K562 (cell line): ENCODE data around the gene EFEMP2. TPM values are rescaled to one million over a fixed set of nuclear protein-coding genes. Genes with fewer than 3 reads are reported as not detected.

Experiments
- CEBPB ChIP-seq: fragments of 450-650 bp; IDR thresholded peaks from 2 replicates; pipeline ENCODE4 v1.6.1; 2016; ENCODE audit warnings: missing genetic modification characterization, missing compliant biosample characterization
- DIDO1 ChIP-seq: fragments of 450-650 bp; IDR thresholded peaks from 2 replicates; pipeline ENCODE4 v1.6.1; 2016; ENCODE audit warnings: low read depth, missing biosample characterization, missing genetic modification characterization
- EHMT2 ChIP-seq: fragments of 450-650 bp; IDR thresholded peaks from 2 replicates; pipeline ENCODE4 v1.6.1; 2018; ENCODE audit warnings: antibody characterized with exemption
- POLR2AphosphoS5 ChIP-seq: IDR thresholded peaks from 2 replicates; pipeline ENCODE4 v1.6.1; 2011; ENCODE audit warnings: mild to moderate bottlenecking, low read depth, low read length, moderate library complexity; ENCODE audit not compliant: control insufficient read depth, insufficient read depth
- POLR2G ChIP-seq: fragments of 200-400 bp; formaldehyde crosslinking; IDR thresholded peaks from 2 replicates; pipeline ENCODE4 v1.6.1; 2017; ENCODE audit warnings: low read depth, mild to moderate bottlenecking, antibody characterized with exemption, low read length, moderate library complexity
- RHOXF2B ChIP-seq: fragments of 250-450 bp; sonication (Bioruptor Pico); conservative IDR thresholded peaks from 2 replicates; pipeline ENCODE4 v1.5.1; 2021
- SNRNP70 ChIP-seq: fragments of 200-400 bp; formaldehyde crosslinking; optimal IDR thresholded peaks from 2 replicates; pipeline ENCODE3; 2017; ENCODE audit warnings: low read depth, low read length
- ZC3H4 ChIP-seq: sonication (generic); formaldehyde crosslinking; IDR thresholded peaks from 2 replicates; pipeline ENCODE4 v1.9.0; 2021; ENCODE audit warnings: missing genetic modification reagents, borderline replicate concordance
- ZNF395 ChIP-seq: fragments of 200-800 bp; sonication (Bioruptor generic); IDR thresholded peaks from 2 replicates; pipeline ENCODE4 v1.6.1; 2017; ENCODE audit warnings: missing genetic modification characterization, missing compliant biosample characterization
- polyA plus RNA-seq, 8 experiments: library from polyadenylated mRNA; depleted of rRNA in 4 of 8; stranded (reverse) in 5 of 8; unstranded in 3 of 8; fragments of >200 nt; fragmentation: Nextera tagmentation in 2 of 8; fragmentation: Illumina TruSeq in 1 of 8; extraction: Ambion mirVana in 2 of 8; extraction: Trizol in 1 of 8; gene quantifications; 2 replicates each; pipeline versions ENCODE4 v1.2.1 to v1.2.3, GENCODE V29; 2011 to 2014; ENCODE audit warnings: inconsistent platforms in 1 of 8, missing spikeins in 1 of 8
- total RNA-seq, 7 experiments: library from RNA; depleted of rRNA in 6 of 7; stranded (reverse); fragments of >200 nt in 6 of 7; fragmentation: Illumina TruSeq in 2 of 7; extraction: Trizol in 2 of 7; gene quantifications; 2 replicates each; pipeline versions ENCODE4 v1.2.1 to v1.2.3, GENCODE V29; 2011 to 2021; ENCODE audit warnings: low replicate concordance in 1 of 7
- TF ChIP-seq, protein P1 (sequence below): fragments of 450-650 bp; formaldehyde crosslinking; IDR thresholded peaks from 2 replicates; pipeline ENCODE4 v1.4.0; 2022; ENCODE audit warnings: missing genetic modification characterization
- TF ChIP-seq, protein P2 (sequence below): sonication (generic); formaldehyde crosslinking; IDR thresholded peaks from 2 replicates; pipeline ENCODE4 v1.8.1; 2023; ENCODE audit warnings: mild to moderate bottlenecking, missing genetic modification reagents, moderate library complexity

Gene EFEMP2
- total and polyA plus RNA-seq, 9 of the 15 experiments (the other 6 are each of a cell fraction or from before 2014, with no cell fraction given) = 0.07 to 2.9 (median 0.69) TPM; not detected in 1

DNA sequence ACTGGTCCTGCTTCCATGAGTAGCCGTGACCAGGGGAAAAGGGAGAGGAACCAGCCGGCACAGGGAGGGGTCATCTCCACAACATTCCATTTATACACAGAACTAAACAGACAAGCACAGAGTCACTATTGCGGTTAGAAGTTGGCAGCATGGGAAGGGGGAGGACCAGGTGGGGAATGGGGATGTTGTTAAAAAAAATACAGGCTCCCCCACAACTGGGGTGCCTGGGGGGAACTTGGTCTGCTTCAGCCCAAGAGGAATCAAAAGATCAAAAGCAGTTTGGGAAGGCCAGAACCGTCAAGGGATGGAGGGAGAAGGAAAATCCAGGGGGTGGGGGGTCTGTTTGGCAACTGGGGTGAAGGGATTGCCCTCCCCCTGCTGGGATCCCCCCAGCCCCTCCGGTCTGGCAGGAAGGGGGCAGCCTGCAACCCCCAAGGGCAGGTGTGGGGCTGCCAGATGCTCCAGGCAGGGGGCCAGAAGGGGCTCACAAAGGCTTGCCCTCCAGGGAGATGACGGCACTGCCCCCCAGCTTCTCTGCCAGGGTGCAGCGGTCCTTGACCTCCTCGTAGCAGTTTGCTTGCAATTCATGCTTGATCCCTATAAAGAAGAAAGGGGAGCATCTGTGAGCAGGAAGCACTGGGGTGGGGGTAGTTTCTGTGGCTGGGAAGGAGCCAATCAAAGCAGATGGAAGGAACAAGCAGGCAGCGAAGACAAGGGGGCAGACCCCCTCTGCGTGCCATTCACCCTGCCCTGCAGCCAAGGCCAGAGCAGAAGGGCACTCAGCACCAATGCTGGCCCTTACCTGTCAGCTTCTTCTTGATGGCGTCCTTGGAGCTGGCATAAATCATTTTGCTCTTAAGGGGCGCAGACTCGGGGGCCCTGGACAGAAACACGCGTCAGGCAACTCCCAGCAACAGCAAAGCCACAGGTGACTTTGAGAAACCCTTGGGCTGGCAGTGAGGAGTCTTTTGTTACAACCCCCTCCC, 17.5 kb downstream of the EFEMP2 start (continued):
- TF ChIP-seq EHMT2 (no peak), CEBPB (no peak), DIDO1 (tag) (no peak), ZC3H4 (CRISPR knock-in tag) (no peak), SNRNP70 (no peak), POLR2AphosphoS5 (no peak), ZNF395 (no peak), RHOXF2B (no peak), POLR2G (peak; percentile 43)
- TF ChIP-seq, protein P1, sequence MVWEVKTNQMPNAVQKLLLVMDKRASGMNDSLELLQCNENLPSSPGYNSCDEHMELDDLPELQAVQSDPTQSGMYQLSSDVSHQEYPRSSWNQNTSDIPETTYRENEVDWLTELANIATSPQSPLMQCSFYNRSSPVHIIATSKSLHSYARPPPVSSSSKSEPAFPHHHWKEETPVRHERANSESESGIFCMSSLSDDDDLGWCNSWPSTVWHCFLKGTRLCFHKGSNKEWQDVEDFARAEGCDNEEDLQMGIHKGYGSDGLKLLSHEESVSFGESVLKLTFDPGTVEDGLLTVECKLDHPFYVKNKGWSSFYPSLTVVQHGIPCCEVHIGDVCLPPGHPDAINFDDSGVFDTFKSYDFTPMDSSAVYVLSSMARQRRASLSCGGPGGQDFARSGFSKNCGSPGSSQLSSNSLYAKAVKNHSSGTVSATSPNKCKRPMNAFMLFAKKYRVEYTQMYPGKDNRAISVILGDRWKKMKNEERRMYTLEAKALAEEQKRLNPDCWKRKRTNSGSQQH (CRISPR knock-in tag) = no peak
- TF ChIP-seq, protein P2, sequence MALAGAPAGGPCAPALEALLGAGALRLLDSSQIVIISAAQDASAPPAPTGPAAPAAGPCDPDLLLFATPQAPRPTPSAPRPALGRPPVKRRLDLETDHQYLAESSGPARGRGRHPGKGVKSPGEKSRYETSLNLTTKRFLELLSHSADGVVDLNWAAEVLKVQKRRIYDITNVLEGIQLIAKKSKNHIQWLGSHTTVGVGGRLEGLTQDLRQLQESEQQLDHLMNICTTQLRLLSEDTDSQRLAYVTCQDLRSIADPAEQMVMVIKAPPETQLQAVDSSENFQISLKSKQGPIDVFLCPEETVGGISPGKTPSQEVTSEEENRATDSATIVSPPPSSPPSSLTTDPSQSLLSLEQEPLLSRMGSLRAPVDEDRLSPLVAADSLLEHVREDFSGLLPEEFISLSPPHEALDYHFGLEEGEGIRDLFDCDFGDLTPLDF (CRISPR knock-in tag) = no peak
